IPS DF 4.7 (cell line): ENCODE data around the gene SIGLEC6.
A peak's percentile ranks its signal among the peaks of the same experiment; 100 is the strongest.

Experiments used
- DNase-seq: peaks from one replicate; pipeline ENCODE4 v3.0.0-alpha.2; 2013; ENCODE audit warnings: low spot score; ENCODE audit errors: extremely low read depth

SIGLEC6 gene

DNA sequence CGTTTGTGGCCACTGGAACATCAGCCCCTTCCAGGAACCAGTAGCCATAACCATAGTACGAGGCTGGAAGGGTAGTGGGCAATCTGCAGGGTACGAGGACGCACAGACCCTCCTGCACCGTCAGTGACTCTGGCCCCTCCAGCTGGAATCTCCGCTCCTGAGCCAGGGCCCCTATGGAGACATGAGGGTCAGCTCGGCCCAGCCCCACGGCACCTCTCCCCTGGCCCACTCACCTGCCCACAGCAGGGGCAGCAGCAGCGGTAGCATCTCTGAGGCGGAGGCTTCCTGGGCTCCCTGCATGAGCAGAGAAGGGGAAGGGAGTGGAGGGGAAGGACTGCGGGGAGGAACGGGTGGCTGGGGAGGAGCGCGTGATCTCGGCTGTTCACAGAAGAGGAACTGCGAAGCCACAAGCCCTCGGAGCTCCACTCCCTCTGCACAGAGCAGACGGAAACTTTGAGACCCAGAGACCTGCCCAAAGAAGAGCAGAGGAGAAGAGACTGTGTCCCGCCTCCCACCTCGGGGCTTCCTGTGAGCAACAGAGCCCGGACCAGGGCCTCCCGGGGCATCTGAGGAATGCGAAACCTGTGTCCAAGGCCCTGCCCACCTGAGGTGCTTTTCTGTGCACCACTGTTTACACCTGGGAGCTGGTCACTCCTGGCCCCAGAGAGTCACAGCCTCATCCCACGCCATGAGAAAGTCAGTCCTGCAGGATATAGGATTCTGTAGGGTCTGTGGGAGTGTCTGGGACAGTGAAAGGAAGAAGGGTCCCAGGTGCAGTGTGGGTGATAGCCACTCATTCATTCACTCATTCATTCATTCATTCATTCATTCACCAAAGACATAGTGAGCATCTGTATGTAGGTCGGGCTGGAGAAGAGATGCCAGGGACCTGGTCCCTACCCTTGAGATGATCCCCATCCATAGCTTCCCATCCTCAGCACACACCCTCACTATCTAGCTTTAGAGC lies at the start of gene SIGLEC6:
TSS of gene SIGLEC6 (minus strand) at position 322 of the 967 bp plus-strand sequence. CDS start at position 300, 22 bp downstream.
- DNase-seq, result no peak

DNA sequence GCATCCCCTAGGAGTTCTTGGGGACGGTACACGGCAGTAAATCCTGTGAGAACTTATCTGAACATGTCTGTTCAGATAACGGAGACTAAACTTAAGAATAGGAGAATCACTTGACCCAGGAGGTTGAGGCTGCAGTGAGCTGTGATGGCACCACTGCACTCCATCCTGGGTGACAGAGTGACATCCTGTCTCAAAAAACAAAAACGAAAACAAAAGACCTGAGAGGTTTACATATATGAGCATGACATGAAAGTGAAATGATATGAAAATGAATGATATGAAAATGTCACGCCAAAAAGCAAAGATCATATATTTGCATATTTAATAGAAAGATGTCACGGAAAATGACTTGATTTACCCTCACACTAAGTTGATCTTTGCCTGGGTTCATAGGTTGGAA lies 45.4 kb upstream of the SIGLEC6 start:
- no peak for DNase-seq

- DNase-seq, result no peak
Measured at GRCh38 chr19:51573331-51573730, 41.9 kb upstream of the SIGLEC6 start.

DNA sequence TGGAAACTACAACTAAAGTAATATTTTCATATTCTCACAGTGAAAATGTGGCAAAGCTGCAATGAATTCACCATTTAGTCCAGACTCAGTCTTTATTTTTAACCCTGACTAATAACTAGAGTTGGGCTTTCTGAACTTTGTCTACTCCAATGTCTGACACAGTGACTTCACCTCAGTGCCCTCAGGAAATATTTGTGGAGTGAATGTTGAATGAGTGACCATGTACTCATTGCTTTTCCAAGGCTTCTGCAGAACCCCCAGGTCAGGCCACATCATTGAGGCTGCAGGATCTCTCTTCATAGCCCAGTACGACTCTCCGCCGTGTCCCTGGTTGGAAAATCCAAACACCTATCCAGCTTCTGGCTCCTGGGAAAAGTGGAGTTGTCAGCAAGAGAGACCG lies 41.4 kb upstream of the SIGLEC6 start:
- DNase-seq, result no peak

DNA sequence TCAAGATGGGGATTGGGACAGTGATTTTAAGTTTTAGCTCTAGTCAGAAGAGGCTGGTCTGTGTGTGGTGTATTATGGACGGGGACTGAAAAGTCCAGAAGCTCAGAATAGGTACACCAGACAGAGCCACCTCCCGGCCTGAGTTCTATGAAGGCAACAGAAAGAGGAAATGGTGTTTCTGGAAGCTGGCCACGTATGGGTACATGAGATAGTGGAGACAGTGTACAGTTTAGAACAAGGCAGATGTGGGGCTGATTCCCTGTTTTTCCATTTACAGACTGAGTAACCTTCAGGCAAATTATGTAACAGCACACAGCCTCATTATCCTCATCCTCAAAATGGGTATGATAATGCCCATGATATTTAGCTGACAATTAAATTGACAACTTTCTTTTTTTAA lies 40.9 kb upstream of the SIGLEC6 start:
- no peak for DNase-seq

GRCh38 chr19:51571599-51571998 lies 40.1 kb upstream of the SIGLEC6 start:
- DNase-seq, result no peak

DNA sequence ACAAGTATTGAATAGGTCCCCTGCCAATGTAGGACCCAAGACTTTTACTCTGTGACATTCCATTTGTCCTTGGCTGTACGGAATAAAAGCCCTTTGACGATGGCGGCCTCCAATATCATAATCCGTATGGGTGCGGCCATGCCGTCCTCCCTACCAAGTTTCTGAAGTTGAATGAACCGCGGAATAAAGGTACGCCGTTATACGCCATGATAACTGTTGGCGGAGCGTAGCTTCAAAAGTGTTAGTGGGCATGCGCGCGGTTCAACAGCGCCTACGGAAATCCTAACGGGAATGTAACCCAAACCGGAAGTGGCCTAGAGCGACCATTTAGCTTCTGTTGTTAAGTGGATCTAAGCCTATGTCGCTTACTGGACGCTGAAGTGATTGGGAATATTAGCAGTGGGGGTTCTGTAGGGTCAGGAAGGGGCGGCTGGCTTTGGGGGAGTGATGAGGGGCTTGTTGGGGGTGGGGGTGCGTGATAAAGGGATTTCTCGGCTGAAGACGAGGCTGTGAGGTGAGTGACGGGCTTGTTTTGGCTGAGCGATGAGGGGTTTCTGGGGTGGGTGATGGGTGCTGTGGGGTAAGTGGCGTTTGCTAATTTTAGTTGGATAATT lies 39.6 kb upstream of the SIGLEC6 start, which contains the start of gene ZNF175:
TSS of gene ZNF175 (plus strand) at position 322 of the 614 bp plus-strand sequence. CDS start 2,047 bp downstream, outside the sequence.
- peak; percentile 96 for DNase-seq

- DNase-seq, result no peak
Measured at GRCh38 chr19:51568456-51568855, 37.0 kb upstream of the SIGLEC6 start.

GRCh38 chr19:51567583-51567982 lies 36.1 kb upstream of the SIGLEC6 start:
- DNase-seq, result no peak

GRCh38 chr19:51566489-51567100 lies 35.1 kb upstream of the SIGLEC6 start:
- DNase-seq, result no peak

GRCh38 chr19:51565583-51565982 lies 34.1 kb upstream of the SIGLEC6 start:
- DNase-seq, result no peak

DNA sequence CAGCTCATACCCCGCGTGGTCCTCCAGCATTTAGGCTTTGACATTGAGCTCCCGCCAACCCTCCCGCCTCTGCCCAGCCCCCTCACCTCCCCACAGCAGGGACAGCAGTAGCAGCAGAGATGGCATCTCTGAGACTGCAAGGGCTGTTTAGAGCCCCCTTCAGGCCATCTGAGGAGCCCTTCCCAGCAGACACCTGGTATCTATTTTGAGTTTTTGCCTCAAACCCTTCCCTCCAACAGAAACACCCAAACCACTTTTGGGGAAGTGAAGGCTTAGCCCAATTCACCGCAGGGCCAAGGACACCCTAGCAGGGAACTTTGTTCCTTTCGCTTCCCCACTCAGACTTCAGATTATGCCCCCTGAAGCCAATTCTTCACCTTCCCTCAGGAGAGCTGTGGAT lies 33.3 kb upstream of the SIGLEC6 start:
- no peak for DNase-seq

DNA sequence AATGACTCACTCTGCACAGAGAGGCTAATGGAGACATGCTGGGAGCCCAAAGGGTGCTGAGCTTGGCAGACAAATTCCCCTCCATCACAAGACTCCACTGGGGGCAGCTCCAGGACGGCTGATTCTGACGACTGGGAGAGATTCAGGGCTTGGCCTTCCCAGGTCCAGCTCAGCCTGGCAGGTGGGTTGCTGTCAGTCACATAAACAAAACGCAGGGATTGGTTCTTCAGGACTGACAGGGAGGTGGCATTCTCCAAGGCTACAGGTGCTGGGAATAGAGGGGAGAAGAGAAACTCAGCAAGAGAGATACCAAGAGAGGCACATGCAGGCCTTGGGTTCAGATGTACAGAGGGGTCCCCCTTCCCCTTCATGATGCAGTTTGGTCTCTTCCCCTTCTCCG lies 28.9 kb upstream of the SIGLEC6 start:
- no peak for DNase-seq

- DNase-seq, result no peak
Measured at GRCh38 chr19:51559240-51559639, 27.8 kb upstream of the SIGLEC6 start.

DNA sequence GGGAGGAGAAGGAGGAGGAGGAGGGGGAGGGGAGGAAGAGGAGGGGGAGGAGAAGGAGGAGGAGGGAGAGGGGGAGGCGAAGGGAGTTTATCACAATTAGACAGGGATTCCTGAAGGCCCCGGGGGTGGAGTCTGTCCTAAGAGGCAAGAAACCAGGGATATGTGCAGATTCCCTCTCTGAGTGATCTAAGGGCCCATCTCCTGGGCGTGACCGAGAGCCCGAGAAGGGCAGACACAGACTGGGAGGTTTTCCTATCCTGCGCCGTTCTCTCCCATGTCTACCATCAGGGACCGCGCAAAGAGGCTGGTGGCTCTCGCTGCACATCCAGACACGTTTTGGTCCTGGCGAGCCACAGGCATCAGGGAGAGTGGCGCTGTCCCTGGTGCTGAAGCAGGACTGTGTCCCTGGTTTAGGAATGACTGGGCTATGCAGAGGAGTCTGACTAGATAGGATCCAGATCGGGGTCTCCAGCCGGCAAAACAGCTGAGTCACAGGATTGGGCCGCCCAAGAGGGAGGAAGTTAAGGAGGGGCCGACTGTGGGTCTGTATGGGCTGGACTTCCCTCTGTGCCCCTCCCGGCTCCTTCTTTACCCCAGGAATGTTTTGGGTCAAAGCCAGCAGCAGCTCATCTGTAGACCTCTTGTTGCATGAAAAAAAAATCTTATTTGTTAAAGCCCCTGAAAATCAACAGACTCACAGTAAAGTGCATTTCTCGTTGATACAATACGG lies 21.7 kb upstream of the SIGLEC6 start:
- peak; percentile 89 for DNase-seq

- DNase-seq, result no peak
Measured at GRCh38 chr19:51552608-51552995, 21.1 kb upstream of the SIGLEC6 start.

GRCh38 chr19:51551673-51552432 lies 20.4 kb upstream of the SIGLEC6 start:
- no peak for DNase-seq

- DNase-seq, result no peak
Measured at GRCh38 chr19:51550848-51551672, 19.6 kb upstream of the SIGLEC6 start.

DNA sequence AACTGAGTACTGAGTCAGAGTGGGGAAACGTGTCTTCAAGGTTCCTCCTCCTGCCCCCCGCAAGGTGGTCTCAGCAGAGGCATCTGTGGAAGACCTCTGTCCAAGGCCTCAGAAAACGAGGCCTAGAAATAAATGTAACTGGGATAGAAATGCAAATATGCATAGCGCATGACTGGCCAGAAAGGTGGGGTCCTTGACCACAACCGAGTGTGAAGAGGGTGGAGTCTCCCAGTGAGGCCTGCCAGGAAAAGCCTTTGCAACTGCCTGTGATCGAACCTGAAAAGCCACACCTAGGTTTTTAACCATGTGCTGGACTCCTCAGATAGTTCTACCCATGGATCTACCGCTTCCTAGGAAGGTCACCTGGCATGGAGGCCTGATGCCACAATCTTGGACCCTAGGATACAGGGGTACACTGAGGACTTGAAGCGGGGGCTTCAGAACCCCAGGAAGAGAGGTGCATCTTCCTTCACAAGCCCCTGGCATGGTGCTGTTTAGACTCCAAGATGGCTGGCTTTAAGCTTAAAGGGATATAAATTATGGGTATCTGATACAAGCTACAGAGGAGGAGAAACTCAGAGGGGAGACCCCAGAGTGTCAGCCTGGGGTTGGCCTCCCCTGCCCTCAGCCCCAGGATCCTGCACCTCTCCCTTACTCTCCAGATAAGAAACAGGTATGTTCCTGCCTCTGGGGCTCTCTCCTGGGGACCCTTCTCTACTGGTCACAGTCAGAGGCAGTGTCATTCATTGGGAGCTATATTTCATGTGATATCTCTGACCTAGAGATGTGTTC lies 18.3 kb upstream of the SIGLEC6 start:
- DNase-seq, result no peak
